Epithelial cell of esophagus (primary cell): ENCODE results near the gene ALS2.
A peak's percentile ranks its signal among the peaks of the same experiment; 100 is the strongest.
"Not testable (repeated sequence)": the region's sequence is repeated elsewhere in the genome, so short reads cannot be mapped to it uniquely, and the experiment has no call there.

Source experiments
- DNase-seq: peaks from one replicate; pipeline ENCODE4 v3.0.0; 2010; ENCODE audit warnings: low read depth
- H3K4me3 ChIP-seq: 2 replicates; pipeline ENCODE4 v1.5.1; 2011; ENCODE audit warnings: mild to moderate bottlenecking, low read length, control low read depth
- CTCF ChIP-seq: IDR thresholded peaks from 2 replicates; pipeline ENCODE4 v1.5.1; 2011; ENCODE audit warnings: low read depth, mild to moderate bottlenecking, low read length, control low read depth, inconsistent platforms; ENCODE audit not compliant: insufficient read depth; ENCODE audit errors: missing control alignments

The ALS2 gene

GRCh38 chr2:201816657-201817575 is 36.2 kb upstream of the ALS2 start:
- no peak for DNase-seq
- no peak for TF ChIP-seq CTCF
- no peak overlapping the region for H3K4me3 ChIP-seq

DNA sequence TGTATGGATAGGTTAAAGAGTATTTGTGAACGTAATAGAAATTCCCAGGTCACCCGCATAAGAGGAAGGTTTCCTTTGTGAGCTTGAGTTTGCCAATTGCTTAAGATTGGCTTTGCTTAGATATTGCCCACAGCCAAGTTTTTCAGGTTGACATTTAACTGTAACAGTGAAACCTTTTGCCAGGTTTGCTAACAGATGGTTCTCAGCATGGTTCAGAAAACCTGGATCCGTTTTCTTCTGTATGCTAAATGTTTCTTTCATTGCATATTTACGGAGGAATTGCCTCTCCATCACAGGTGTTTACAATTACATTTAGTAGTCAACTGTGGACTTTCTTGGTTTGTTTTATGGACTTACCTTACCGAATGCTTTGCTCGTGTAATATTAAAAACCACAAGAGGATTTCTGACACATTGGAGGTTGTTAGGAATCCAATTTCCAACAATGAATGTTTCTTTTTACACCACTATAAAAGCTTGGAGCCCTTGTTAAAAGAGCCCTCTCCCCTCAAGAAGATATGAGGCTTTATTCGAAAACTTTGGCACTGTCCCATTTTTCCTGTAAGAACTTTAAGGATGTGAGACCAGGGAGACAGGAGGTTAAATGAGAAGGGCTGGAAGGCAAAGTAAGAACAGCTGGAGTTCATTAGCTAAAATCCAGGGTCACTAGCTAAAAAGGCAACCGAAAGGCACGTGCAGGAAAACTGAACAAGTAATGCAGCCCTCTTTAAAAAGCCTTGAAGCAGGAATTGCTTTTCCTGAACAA is 33.4 kb upstream of the ALS2 start:
- H3K4me3 ChIP-seq, result no peak overlapping the region
- no peak for DNase-seq
- no peak for TF ChIP-seq CTCF

- not testable (repeated sequence) for H3K4me3 ChIP-seq, DNase-seq
Observed at GRCh38 chr2:201810604-201811003, 29.9 kb upstream of the ALS2 start.

DNA sequence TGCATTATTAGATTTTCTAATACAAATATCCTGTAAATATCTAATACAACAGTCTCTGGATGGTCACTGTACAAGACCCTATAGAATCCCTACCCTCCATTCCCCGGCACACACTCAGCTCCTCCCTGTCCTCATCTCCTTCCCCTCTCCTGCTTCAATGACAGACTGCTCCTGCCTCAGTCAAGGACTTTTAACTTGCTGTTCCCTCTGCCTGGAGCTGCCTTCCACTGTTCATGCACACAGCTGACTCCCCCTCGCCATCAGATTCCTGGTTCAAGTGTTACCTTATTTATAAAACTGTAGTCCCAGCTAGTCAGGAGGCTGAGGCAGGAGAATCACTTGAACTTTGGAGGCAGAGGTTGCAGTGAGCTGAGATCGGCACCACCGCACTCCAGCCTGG is 28.9 kb upstream of the ALS2 start:
- no peak for TF ChIP-seq CTCF
- DNase-seq, result no peak
- no peak overlapping the region for H3K4me3 ChIP-seq

DNA sequence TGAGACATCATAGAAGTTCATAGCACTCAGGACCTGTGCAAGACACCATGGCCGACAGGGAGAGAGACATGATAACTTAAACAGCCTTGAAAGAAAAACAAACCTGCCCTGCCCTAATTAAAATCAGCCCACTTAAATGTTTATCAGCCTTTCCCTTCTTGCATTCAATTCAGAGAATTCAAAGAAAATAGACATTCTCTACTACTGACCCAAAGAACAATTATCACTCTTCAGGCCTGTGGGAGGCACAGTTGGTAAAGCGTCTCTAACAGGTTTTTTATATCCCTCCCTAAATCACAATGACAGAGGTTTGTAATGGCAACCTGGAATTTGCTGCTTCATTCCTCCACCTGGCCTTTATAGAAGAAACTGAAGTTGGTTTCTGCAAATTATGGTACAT is 27.3 kb upstream of the ALS2 start:
- no peak for DNase-seq
- H3K4me3 ChIP-seq, result no peak overlapping the region
- TF ChIP-seq CTCF, result no peak

DNA sequence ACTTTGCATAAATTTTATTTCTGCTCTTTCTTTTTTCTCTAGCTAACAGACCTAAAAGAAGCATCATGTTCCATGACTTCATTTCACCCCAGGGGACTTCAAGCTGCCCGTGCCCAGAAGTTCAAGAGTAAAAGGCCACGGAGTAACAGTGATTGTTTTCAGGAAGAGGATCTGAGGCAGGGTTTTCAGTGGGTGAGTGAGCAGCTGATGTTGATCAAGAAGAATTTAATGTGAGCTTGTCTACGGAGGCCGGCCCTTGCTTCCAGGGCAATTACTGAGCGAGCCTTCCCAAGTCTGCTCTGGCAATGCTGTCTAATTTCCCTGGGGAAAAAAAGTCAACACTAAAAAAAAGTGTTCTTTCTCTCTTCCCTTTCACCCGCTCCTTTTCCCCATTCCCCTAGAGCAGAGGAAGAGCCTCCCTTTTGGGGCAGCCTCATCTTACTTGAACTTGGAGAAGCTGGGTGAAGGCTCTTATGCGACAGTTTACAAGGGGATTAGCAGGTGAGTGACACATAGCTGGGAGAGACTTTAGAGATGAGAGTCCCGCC is 26.8 kb upstream of the ALS2 start:
- no peak overlapping the region for H3K4me3 ChIP-seq
- no peak for TF ChIP-seq CTCF
- DNase-seq, result no peak

DNA sequence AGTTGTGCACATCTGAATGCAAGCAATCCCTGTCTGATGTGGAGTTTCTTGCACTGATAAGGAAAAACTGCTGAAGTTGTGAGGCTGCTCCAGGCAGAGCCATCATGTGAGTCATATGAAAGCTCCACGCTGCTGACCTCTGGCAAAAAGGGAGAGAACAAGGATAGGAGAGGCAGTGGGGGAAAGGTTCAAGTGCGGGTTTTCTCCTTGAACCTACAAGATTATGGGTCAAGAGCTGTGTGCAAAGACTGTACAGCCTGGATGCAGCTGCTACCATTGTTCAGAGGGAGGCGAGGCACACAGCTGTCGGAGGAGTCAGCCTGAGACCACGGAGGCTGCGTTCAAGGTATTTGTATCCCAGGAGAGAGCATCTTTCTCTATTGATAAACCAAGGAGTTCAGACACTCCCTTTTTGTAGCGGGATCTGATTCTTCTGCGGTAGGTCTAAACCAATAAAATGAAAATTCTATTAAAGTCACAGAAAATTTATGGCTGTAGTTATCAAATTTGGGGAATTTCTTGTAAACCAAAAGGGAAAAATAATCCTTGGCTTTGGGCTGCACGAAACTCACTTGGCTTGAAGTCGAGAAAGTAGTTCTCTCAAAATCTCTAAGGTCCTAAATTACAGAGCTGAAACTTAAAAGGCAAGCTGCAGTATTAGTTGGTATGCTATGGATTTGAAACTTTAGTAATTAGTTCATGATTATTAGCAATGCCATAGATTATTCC is 25.9 kb upstream of the ALS2 start, which contains the start of gene CDK15:
Gene CDK15, plus strand, starts transcription at position 96 of the 729 bp plus-strand sequence. Its CDS starts 128 bp downstream, at position 224.
- no peak within 1 kb of the TSS for H3K4me3 ChIP-seq
- TF ChIP-seq CTCF, result no peak
- peak; percentile 33 for DNase-seq
